Hindlimb muscle (tissue), 1 donor: ENCODE data around the gene PLA2G6. TPM values are rescaled to one million over a fixed set of nuclear protein-coding genes. Genes with fewer than 3 reads are reported as not detected.

ENCODE experiments used
- DNase-seq: peaks from one replicate; pipeline ENCODE4 v3.0.0-alpha.2; 2013
- polyA plus RNA-seq: library from polyadenylated mRNA; unstranded; fragments of 120-200 nt; gene quantifications from one replicate; pipeline ENCODE4 v1.2.1, GENCODE V29; 2013; ENCODE audit not compliant: insufficient read length

Gene PLA2G6
- polyA plus RNA-seq = 14.4 TPM

- peak; percentile 99 for DNase-seq
Observed at GRCh38 chr22:38181453-38182200, at the start of gene PLA2G6. Gene PLA2G6 (minus strand): TSS chr22:38181830. CDS start chr22:38169426, 12,404 bp downstream.

DNA sequence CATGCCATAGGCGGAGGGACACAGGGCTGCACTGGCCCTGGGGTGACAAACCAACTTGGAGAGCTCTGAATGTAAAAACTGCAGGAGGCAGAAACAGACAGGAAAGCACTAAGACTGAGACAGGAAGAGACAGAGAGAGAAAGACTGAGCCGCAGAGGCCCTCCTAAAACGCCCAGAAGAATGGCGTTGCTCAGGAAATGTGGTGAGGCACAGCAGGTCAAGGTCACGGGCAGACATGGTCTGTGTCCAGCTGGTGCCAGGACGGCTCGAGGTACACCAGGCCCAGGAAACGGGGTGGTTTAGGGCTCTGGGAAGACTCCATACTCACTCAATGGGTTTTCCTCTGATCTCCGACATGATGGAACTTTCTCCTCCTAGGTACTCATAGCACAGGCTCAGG, 49.3 kb upstream of the PLA2G6 start:
- DNase-seq = no peak

DNA sequence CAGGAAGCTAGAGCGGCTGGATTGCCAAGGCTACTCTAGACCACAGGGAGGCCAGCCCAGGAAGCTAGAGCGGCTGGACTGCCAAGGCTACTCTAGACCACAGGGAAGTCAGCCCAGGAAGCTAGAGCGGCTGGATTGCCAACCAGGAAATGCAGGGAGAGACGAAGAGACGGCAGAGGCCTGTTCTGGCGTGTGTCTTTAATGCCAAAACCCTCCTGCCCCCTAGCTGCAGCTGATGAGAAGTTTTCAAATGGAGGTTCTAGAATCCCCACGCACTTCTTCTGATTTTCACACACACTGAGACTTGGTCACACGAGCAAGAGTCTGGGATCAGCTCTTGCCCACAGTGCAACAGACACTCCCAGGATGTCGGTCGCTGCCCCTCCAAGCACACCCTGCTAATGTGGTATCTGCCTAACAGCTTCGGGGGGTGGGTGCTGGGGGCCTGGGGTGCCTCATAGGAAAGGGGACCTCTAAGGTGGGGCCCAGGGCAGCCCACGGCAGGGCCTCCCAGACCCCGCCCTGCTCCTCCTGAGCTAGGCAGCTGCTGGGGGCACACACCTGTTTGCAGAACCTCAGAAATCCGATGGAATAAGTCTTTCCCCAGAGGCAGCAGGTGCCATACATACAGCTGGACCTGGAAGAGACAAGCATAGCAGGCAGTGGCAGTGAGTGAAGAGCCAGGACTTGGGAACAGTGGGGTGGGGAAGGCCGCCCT, 48.6 kb upstream of the PLA2G6 start:
- no peak for DNase-seq

DNA sequence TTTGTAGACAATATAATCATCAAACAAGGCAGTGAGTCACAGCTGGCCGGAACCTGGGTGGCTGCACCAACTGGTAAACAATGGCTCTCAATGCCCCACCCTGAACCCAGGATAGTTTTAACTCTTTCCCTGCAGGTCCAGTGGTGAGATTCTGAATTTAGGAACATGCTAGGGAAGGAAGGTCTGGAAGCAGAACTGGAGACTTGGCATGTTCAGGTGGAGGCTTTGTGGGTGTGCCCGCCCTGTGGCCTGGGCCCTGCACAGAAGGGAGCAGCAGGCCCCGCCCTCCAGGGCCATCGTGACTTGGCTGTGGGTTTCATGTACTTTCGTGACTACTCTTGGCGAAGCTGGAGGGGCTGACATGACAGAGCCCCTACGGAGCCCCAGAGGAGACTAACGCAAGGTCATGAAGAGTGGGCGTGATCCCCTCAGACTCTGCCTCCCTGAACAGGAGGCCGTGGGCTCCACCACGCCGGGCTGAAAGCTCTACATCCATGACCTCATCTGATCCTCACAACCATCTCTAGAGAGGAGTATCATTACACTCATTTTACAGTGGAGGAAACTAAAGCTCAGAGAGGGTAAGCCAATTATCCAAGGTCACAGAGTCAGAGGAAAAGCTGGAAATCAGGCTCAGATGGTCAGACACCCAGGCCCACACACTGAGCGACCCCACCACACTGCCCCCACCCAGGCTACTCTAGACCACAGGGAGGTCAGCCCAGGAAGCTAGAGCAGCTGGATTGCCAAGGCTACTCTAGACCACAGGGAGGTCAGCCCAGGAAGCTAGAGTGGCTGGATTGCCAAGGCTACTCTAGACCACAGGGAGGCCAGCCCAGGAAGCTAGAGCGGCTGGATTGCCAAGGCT, 47.5 kb upstream of the PLA2G6 start:
- no peak for DNase-seq

DNA sequence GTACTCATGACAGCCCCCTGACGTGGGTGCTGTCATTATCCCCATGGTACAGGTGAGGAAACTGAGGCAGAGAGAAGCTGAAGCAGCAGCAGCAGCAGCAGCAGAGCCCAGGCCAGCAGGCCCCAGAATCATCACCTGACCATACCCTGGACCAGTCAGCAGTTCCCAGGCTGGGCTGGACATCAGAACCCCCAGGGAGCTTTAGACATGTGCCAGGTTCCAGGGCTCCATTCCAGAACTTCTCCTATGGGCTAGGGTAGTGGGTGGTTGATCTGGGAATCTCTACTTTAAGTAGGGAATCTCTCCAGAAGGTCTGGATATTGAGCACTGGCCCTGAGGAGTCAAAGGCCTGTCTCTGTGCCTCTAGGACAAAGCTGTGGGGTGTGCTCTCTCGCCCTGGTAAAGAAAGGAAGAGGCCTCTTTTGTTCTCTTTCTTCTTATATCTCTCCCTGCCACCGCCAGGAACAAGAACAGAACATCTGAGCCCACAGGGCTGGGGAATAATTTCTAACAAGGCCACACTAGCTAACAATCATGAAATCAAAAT, 46.8 kb upstream of the PLA2G6 start:
- DNase-seq = no peak

DNA sequence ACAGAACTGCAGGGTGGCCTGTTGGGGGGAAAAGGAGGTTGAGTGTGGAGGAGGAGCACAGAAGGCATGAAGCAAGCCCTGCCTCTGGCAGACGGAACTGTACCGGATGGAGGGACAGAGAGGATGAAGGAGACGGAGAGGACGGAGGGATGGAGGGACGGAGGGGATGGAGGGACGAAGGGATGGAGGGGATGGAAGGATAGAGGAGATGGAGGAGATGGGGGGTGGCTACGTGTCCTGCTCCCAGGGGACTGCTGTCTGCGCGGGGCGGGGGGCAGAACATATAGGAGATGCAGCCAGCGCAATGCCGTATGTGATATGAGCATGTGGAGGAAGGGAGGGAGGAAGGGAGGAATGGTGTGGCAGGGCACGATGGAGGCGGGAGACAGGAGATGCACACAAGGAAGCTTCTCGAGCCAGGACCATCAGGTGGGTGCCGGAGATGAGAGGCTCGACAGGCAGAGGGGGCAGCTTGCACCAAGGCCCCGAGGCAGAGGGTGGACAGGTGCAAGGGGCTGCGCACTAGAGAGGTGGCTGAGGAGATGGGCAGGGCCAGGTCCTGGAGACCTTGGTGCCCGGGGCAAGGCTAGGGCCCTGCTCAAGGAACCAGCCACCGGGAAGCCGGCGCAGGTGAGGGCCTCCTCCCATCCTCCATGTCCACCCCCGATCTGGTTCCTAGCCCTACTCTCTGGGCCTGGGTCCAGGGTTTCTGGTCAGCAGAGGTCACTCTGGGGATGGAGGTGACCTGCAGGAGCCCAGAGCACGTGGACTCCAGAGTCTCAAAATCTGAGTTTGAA, 45.4 kb upstream of the PLA2G6 start:
- DNase-seq = no peak

DNA sequence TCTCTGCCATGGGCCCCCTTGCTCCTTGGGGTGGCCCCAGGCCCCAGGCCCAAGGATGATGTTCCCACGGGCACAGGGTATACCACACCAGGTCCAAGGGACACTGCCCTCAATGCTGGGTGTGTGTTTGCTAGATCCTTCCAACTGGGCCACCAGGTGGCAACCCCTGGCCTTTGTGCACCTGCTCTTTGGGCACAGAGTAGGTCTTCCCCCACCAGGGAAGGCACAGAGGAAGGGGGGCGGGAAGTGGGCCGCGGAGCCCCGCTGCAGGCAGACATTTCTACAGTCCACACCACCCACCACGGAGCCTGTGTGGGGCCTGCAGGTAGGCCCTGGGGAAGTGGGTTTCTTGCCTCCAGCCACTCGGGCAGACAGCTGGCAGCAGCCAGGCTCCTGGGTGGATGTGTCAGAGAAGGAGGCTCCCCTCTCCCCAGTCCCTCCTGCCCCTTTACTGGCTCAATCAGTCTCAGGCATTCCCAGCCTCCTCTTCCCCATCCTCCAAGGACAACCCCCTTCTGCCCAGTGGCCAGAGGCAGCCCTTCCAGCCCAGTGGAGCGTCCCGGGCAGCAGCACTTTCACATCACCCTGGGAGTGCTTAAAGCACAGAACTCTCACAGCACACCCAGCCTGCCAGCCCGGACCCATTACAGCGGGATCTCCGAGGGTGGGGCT, 41.8 kb upstream of the PLA2G6 start:
- no peak for DNase-seq

DNA sequence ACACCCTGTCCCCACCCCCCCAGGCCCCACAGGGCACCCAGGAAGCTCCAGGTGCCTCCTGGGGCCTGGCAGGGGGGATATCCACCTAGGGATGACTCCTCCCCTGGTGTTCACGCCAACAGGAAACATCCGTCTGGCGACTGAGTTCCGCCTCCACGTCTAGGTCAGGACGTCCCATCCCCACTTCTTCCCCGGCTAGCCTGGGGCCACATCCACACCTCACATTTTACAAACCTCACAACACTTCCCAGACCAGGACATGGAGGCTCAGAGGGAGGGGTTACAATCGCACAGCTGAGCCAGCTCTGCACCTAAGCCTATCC, 41.1 kb upstream of the PLA2G6 start:
- DNase-seq = no peak

DNA sequence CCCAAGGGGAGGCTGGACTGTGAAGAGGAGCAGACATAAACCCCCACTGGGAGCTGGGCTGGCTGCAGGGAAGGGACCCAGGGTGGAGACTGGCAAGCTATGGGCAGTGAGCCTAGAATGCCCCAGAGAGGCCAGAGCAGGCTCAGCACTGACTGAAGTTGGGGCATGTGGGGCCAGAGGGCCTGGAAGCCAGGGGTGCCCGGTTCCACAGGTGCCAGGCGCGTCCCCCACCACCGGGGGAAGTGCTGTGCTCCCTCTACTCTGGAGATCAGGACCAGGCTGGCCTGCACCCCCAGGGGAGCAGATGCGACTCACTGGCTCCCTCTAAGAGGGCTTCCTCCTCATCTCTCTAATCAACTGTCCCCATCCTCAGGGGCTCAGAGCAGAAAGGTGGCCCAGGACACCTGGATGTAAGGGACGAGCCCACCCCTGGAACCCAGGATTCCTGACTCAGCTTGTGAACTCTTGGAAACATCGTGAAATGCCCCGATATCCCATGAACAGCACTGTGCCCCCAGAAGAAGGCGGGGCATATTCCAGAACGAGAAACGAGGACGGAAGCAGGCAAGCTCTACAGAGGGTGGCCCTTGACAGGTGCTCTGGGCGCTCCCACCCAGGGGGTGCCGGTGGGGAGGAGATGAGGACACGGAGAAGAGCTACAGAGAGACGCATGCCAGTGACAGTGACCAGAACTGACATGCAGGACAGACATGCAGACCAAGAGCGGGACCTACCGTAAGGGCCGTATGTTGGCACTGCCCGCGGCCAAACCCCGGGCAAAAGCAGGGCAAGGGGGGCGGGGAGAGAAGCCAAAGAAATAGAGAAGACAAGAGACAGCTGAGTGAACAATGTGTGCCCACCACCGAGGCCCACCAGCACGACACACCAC, 40.5 kb upstream of the PLA2G6 start:
- no peak for DNase-seq

- no peak for DNase-seq
Observed at GRCh38 chr22:38221407-38221806, 39.8 kb upstream of the PLA2G6 start.

GRCh38 chr22:38220653-38221386, 39.2 kb upstream of the PLA2G6 start:
- no peak for DNase-seq

DNA sequence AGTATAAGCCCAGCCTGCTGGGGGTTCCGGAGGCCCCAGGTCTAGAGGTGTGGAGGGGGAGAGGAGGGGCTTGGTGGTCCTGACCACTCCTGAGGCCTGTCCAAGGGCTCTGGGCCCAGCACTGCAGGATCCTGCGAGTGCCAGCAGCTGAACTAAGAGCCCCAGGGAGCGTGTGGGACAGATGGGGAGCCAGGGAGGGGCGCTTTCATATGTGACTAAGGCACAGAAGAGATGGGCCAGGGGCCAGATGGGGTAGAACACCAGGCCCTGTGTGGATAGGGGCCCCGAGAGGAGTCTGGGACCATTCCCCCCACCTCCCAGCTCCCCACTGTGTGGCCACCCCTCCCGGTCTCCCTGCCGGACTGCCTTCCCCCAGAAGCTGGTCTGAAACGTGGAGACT, 38.5 kb upstream of the PLA2G6 start:
- DNase-seq = no peak

- no peak for DNase-seq
Observed at GRCh38 chr22:38219632-38220031, 38.0 kb upstream of the PLA2G6 start.

GRCh38 chr22:38218661-38219622, 37.3 kb upstream of the PLA2G6 start:
- peak; percentile 68 for DNase-seq

DNA sequence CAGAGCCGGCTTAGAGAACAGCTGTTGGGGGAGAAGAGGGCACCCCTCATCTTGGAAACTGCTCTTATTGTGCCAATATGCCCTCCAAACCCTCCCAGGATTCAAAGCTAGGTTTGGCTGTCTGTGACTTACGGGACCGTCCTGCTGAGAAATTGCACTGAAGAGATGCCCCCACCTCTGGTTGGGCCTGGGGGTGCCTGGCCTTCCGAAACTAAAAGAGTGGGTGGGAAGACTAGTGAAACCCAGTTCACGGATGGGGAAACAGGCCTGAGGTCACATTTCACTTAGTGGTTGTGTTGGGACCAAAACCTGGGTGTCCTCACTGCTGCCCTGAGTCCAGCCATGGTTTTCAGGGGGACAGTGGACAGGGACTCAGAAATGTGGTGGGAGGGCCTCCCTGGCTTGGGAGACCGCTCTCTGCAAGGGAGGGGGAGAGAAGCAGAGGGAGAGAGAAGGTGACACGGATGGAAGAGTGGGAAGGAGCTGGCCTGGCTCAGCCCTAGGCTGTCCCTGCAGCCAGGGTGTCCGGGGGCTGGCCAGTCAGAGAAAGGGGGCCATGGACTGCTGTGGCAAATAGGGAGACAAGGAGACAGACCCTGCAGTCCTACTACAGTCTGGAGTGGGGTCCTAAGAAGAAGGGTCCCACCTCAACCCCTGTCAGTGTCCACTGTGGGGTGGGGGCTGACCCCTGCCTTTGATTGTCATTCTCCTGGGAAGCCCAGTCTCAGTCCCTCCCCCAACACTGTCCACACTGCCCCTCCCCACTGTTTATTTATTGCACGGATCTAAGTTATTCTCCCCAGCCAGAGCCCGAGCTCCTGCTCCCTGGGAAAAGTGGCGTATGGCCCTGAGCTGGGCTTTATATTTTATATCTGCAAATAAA, 33.8 kb upstream of the PLA2G6 start:
- DNase-seq = no peak

GRCh38 chr22:38214302-38215056, 32.8 kb upstream of the PLA2G6 start:
- DNase-seq = peak; percentile 81

DNA sequence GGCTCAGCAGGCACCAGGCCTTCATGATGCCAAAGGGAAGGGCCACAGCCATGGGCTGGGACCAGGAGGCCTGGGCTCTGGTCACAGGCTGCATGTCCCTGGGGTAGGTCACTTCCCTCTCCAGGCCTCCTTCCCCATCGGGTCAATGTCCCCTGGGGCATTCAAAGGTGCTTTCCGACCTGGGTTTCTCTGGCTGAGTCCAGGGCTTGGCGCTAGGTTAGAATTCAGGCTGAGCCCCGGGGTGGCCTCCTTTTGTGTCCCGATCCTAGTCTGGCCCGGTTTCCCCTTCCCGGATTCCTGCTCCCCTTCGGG, 32.3 kb upstream of the PLA2G6 start:
- no peak for DNase-seq
